Esophagus mucosa (tissue), 1 donor: ENCODE data around the gene USP28. TPM values are rescaled to one million over a fixed set of nuclear protein-coding genes. Genes with fewer than 3 reads are reported as not detected.
"Not testable (repeated sequence)": the region's sequence is repeated elsewhere in the genome, so short reads cannot be mapped to it uniquely, and the experiment has no call there.

Experiments used
- ATAC-seq: fragments of 200-7000 bp; cut with Tn5 transposase; one replicate; pipeline ENCODE4 v1.9.1; 2020
- total RNA-seq: library from RNA; stranded (reverse); gene quantifications from one replicate; pipeline ENCODE4 v1.2.4, GENCODE V29; 2023
- donor health status: DM: yes; HTN: yes; CAD: no.

Gene USP28
- total RNA-seq, 1 donor from 2014 or later: 15.3 TPM

DNA sequence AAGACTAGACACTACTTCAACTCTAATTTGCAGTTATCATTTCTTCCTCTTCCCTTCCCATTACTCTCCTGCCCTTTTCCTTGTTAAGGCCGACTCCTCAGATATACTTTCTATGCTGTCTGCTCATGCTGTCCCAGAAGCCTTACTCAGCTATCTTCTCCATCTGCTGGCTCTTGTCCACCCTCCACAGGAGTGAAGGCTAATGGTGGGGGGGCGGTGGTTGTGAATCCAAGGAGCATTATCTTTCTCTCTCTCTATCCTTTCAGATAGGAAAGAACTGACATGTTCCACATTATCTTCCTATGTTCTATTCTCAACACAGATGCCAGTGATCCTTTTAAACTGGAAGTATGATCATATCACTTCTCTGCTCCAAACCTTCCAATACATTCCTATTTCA is 37.4 kb downstream of the USP28 start:
- ATAC-seq: no peak

GRCh38 chr11:113835306-113835705 is 40.1 kb downstream of the USP28 start:
- ATAC-seq: no peak

DNA sequence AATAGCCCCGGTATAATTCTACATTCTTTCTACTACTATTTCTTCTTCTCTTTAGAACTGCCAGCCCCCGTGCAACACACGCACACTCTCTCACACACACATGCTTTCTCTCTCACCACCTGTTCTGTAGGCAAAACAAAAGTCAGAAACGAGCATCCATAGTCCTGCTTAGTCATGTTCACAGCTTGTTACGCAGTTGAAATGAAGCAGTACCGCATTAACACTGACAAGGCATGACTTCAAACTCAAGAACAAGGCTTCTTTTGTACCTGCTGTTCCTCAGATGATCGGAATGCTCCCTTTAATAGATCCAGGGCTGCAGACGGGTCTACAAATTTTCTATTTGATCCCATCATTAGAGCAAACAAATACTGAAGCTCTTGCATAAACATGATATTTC is 42.2 kb downstream of the USP28 start:
- no peak for ATAC-seq

- ATAC-seq: no peak
Observed at GRCh38 chr11:113831314-113831713, 44.1 kb downstream of the USP28 start.

DNA sequence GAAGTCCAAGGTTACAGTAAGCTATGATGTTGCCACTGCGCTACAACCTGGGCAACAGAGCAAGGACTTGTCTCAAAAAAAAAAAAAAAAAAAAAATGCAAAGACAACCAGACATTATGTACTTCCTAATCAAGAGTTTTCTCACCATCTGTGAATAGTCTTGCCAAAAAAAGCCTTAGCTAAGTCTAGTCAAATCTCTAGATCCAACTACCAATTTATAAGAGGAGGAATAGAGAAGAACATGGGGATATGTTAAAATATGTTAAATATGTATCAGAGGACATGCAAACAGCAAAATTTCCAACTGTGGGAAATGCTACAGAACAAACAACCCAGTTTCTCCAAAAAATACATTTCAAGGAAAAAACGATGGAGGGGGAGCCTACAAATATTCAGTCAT is 45.6 kb downstream of the USP28 start:
- no peak for ATAC-seq

GRCh38 chr11:113828191-113828590 is 47.2 kb downstream of the USP28 start:
- no peak for ATAC-seq

- no peak for ATAC-seq
Observed at GRCh38 chr11:113827477-113827876, 47.9 kb downstream of the USP28 start.

DNA sequence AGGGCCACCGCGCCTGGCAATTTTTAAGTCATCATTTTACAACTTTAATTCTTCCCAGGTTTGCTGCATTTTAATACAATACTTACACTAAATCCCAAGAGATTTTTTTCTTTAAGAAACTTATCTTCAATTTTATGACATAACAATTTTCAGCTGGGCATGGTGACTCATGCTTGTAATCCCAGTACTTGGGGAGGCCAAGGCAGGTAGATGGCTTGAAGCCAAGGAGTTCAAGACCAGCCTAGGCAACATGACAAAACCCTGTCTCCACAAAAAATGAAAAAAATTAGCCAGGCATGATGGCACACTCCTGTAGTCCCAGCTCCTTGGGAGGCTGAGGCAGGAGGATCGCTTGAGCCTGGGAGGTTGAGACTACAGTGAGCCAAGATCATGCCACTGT is 56.9 kb downstream of the USP28 start:
- ATAC-seq: no peak

DNA sequence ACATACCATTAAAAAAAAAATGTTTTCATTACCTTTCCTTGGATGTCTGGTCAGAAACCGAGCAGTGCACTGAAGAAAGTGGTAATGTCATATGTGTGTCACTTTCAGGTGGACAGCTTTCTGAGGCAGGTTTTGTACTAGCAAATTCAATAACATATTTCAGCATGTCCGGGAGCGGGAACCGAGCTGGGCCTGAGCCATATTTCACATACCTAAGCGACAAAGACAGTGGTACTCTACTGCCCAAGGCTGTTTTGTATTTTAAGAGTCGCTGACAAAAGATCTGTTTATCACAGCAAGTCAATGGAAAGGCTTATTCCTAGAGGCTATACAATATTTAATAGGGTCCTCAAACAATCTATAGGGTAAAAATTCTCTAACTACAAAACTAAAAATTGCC is 57.7 kb downstream of the USP28 start:
- ATAC-seq: no peak

DNA sequence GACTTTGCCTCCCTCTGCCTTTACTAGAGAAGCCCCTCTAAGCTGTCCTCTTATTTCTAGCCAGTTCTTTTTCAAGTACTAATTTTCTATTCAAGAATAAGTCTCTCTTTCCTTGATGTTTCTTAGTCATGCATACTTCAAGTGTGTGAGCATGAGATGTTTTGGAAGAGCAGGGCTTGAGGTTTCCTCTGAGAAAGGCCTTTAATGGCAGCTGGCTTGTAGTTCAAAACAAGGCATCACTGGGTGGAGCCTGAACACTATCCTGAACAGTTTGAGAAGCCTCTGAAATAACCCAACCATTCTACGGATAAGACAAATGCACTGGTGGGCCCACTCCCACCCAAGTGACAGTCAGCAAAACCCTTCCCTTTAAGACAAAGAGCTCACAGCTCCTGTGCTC is 58.2 kb downstream of the USP28 start:
- no peak for ATAC-seq

GRCh38 chr11:113814181-113814580 is 61.2 kb downstream of the USP28 start:
- no peak for ATAC-seq

- ATAC-seq: no peak
Observed at GRCh38 chr11:113808931-113809330, 66.4 kb downstream of the USP28 start.

GRCh38 chr11:113806406-113806805 is 69.0 kb downstream of the USP28 start:
- peak; percentile 25 for ATAC-seq

GRCh38 chr11:113805640-113806039 is 69.7 kb downstream of the USP28 start:
- ATAC-seq: no peak

DNA sequence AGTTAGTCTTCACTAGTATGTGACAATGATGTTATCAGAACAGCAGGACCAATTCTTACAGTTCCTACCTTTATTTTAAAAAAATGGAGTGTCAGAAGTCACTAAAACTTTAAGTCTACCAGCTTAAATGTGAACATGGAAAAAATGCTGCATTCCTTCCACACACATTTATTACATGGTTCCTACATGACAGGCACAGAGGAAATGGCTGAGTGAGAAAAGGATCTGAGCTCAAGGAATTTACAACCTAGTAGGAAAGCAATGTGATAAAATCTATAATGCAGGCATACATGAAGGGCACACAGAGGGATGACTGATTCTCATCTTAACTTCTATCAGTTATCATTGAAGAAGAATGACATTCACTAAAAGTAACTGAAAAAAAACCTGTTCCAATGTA is 72.8 kb downstream of the USP28 start:
- no peak for ATAC-seq

DNA sequence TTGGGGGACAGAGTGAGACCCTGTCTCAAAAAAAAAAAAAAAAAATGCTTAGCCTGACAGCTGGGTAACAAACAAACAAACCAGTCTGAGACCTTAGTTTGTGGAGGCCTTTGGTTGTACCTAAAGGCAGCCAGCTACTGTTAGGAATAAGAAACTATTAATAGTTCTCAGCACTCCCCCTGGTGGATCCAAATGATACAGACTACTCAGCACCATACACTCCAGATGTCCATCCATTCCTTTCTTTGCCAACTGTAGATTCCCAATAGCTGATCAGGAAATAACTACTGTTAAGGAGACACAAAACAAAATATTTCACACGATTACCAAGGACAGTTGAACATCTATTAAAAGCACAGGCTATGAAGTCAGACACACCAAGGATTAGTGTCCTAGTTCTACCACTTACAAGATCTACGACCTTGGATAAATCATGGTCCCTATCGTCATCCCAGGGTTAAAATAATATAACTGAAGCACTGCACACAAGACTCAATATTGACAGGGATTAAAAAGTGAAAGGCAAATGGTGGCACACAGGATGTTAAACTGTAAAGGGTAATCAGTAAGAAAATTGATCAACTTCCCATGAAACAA is 78.6 kb downstream of the USP28 start:
- peak; percentile 86 for ATAC-seq

- ATAC-seq: no peak
Observed at GRCh38 chr11:113789675-113790320, 85.6 kb downstream of the USP28 start.

GRCh38 chr11:113789016-113789415 is 86.4 kb downstream of the USP28 start:
- ATAC-seq: not testable (repeated sequence)

- ATAC-seq: no peak
Observed at GRCh38 chr11:113782134-113782533, 93.2 kb downstream of the USP28 start.

DNA sequence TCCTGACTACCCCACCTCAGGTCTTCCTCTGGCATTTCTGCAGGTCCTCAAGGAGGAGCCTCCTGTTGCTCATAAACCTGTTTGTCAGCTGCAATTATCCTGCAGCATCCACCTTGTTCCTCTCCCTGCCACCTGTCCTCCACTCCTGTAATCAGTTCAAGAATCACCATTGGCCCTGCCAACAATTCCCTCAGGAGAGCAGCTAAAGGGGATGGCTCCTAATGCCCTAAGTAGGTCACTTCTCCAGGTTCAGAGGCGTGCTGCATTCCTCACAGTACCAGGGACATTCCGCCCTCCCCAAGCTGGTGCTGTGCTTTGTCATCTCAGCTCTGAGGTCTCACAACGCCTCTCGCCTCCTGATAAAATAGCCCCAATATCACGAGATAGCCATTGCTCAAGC is 93.7 kb downstream of the USP28 start:
- ATAC-seq: peak; percentile 41

GRCh38 chr11:113779496-113779895 is 95.9 kb downstream of the USP28 start, which contains the start of gene CLDN25:
Gene CLDN25 (plus strand): TSS chr11:113779796. CDS start chr11:113779796, 0 bp downstream.
- no peak for ATAC-seq

- peak; percentile 85 for ATAC-seq
Observed at GRCh38 chr11:113778111-113778910, 97.1 kb downstream of the USP28 start.

GRCh38 chr11:113774174-113774503 is 101.2 kb downstream of the USP28 start:
- ATAC-seq: no peak
